Measurements from ENCODE around the gene PIK3R6.

PIK3R6 gene

GRCh38 chr17:8900626-8901585 is 33.4 kb upstream of the PIK3R6 start:
- DNase-seq (ENCODE audit: extremely low spot score), result peak; percentile 48
- TF ChIP-seq, protein P1, sequence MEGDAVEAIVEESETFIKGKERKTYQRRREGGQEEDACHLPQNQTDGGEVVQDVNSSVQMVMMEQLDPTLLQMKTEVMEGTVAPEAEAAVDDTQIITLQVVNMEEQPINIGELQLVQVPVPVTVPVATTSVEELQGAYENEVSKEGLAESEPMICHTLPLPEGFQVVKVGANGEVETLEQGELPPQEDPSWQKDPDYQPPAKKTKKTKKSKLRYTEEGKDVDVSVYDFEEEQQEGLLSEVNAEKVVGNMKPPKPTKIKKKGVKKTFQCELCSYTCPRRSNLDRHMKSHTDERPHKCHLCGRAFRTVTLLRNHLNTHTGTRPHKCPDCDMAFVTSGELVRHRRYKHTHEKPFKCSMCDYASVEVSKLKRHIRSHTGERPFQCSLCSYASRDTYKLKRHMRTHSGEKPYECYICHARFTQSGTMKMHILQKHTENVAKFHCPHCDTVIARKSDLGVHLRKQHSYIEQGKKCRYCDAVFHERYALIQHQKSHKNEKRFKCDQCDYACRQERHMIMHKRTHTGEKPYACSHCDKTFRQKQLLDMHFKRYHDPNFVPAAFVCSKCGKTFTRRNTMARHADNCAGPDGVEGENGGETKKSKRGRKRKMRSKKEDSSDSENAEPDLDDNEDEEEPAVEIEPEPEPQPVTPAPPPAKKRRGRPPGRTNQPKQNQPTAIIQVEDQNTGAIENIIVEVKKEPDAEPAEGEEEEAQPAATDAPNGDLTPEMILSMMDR (IDR thresholded peaks at IDR 0.05; ENCODE audit: control extremely low read depth, extremely low read depth, low read depth, missing control alignments), result peak; percentile 7
- POLR2A ChIA-PET, result interaction anchor here (1.5 to 1.6 kb wide), 2 partner anchors 10 to 63 kb away, joined by 3 read pairs; no protein-coding TSS in a partner anchor
- CTCF ChIA-PET, result interaction anchor here (0.7 to 5.6 kb wide), 21 partner anchors 10 to 155 kb away, joined by 3 to 64 read pairs (median 4); partner anchors contain the start of gene PIK3R6

- TF ChIP-seq, protein P1 (IDR thresholded peaks at IDR 0.05; ENCODE audit: control extremely low read depth, extremely low read depth, low read depth, missing control alignments), result no peak
- CTCF ChIA-PET, result interaction anchor here (0.7 to 5.6 kb wide), 17 partner anchors 9 to 115 kb away, joined by 3 to 64 read pairs (median 5); no protein-coding TSS in a partner anchor
- POLR2A ChIA-PET, result interaction anchor here (1.5 kb wide), 1 partner anchor 63 kb away, joined by 3 read pairs; no protein-coding TSS in a partner anchor
- no peak for DNase-seq (ENCODE audit: extremely low spot score)
Measured at GRCh38 chr17:8900207-8900606, 32.7 kb upstream of the PIK3R6 start.

DNA sequence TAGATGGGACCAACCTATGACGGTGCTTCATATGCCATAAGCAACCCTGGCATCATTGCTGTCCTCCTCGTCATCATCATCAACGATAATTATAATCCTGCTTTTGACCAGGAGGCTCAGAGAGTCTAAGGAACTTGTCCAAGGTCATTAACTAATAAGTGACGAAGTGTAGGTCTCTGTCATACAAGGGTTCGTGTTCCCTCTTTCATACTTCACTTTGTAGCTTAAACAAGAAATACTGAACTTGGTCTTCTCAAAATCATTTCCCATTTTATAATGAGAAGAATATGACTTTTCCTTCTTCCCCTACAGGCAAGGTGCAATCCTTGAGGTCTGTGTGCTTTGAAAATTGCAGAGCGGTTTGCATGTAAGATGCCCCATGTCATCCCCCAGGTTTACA is 31.2 kb upstream of the PIK3R6 start:
- ChIA-PET POLR2A (no interaction called here), CTCF (interaction anchor here (0.9 to 5.6 kb wide), 8 partner anchors 7 to 113 kb away, joined by 3 to 64 read pairs (median 4); partner anchors contain the start of gene PIK3R6)
- TF ChIP-seq, protein P1 (IDR thresholded peaks at IDR 0.05; ENCODE audit: control extremely low read depth, extremely low read depth, low read depth, missing control alignments), result no peak
- no peak for DNase-seq (ENCODE audit: extremely low spot score)

DNA sequence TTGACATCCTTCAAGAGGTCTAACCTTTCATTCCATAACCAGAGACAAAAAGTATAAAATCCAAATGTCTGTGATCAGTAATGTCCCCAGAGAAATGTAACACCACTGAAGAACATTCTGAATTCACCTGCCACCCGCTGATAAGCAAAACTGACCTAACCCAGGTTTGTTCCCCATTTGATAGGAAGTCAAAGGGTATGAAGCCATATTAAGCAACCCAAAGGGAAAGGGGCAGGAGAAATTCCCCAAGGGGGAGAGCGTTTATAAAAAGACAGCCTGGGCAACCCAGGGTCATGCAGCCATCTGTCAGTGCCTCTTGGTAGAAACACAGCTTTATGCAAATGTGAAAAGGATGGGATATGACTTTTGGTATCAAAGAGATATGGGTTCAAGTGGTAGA is 30.7 kb upstream of the PIK3R6 start:
- TF ChIP-seq, protein P1 (IDR thresholded peaks at IDR 0.05; ENCODE audit: control extremely low read depth, extremely low read depth, low read depth, missing control alignments), result no peak
- ChIA-PET CTCF (interaction anchor here (0.9 to 5.6 kb wide), 4 partner anchors 7 to 40 kb away, joined by 3 to 64 read pairs (median 18); no protein-coding TSS in a partner anchor), POLR2A (no interaction called here)
- DNase-seq (ENCODE audit: extremely low spot score), result no peak

GRCh38 chr17:8896641-8897635 is 29.5 kb upstream of the PIK3R6 start:
- POLR2A ChIA-PET, result no interaction called here
- no peak for DNase-seq (ENCODE audit: extremely low spot score)
- TF ChIP-seq, protein P1 (IDR thresholded peaks at IDR 0.05; ENCODE audit: control extremely low read depth, extremely low read depth, low read depth, missing control alignments), result no peak
- CTCF ChIA-PET, result interaction anchor here (2.5 to 5.6 kb wide), 5 partner anchors 8 to 101 kb away, joined by 11 to 67 read pairs (median 24); no protein-coding TSS in a partner anchor

All from GM10248 (cell line).